Natural killer cell treated with Interleukin-12 subunit alpha and Interleukin-12 subunit beta and Interleukin-15 and Interleukin-18, amount 100 ng/mL, for 72 hours (primary cell): ENCODE data around the gene GULP1. TPM values are rescaled to one million over a fixed set of nuclear protein-coding genes. Genes with fewer than 3 reads are reported as not detected.
"Not testable (repeated sequence)": the region's sequence is repeated elsewhere in the genome, so short reads cannot be mapped to it uniquely, and the experiment has no call there.

Experiments
- ATAC-seq, 2 donors: fragments of 150-1000 bp; cut with Tn5 transposase in 1 of 2; sonication (Bioruptor Pico), chemical (Tn5 transposase) in 1 of 2; 2 replicates each; pipeline ENCODE4 v1.10.0; 2021
- DNase-seq: peaks from one replicate; pipeline ENCODE4 v3.0.0; 2022; ENCODE audit warnings: low spot score
- H3K27ac Mint-ChIP-seq, 2 donors: 1 replicate in 1 of 2; 2 replicates in 1 of 2; pipeline ENCODE4 v1.8.0; 2022; ENCODE audit warnings: mixed read lengths in 2 of 2, mild to moderate bottlenecking in 1 of 2, moderate library complexity in 1 of 2
- H3K27me3 Mint-ChIP-seq, 2 donors: 1 replicate in 1 of 2; 2 replicates in 1 of 2; pipeline ENCODE4 v1.8.0; 2022; ENCODE audit warnings: mixed read lengths in 2 of 2
- H3K36me3 Mint-ChIP-seq: one replicate; pipeline ENCODE4 v1.8.0; 2022; ENCODE audit warnings: mixed read lengths
- H3K4me1 Mint-ChIP-seq, 2 donors: 1 replicate in 1 of 2; 2 replicates in 1 of 2; pipeline ENCODE4 v1.8.0; 2022; ENCODE audit warnings: low read depth in 2 of 2, mixed read lengths in 2 of 2, mild to moderate bottlenecking in 1 of 2
- H3K4me3 Mint-ChIP-seq: one replicate; pipeline ENCODE4 v1.8.0; 2022; ENCODE audit warnings: mixed read lengths
- H3K9me3 Mint-ChIP-seq: 2 replicates; pipeline ENCODE4 v1.8.0; 2022; ENCODE audit warnings: mixed read lengths
- total RNA-seq, 2 donors: library from RNA; stranded (reverse); gene quantifications; one replicate each; pipeline ENCODE4 v1.2.3, GENCODE V29; 2022

Gene GULP1
- total RNA-seq, 2 donors from 2014 or later = not detected

GRCh38 chr2:188524519-188525113, 232.9 kb downstream of the GULP1 start:
- no peaks in the 10 kb centered on the region for H3K36me3 Mint-ChIP-seq
- ATAC-seq = no peak
- H3K9me3 Mint-ChIP-seq = no peaks in the 10 kb centered on the region
- H3K4me3 Mint-ChIP-seq = no peak overlapping the region
- H3K27me3 Mint-ChIP-seq = no peaks in the 10 kb centered on the region
- no peak overlapping the region for H3K27ac Mint-ChIP-seq
- H3K4me1 Mint-ChIP-seq = no peaks in the 10 kb centered on the region
- DNase-seq = no peak

GRCh38 chr2:188526701-188527100, 235.0 kb downstream of the GULP1 start:
- H3K36me3 Mint-ChIP-seq = no peaks in the 10 kb centered on the region
- DNase-seq (no peak), ATAC-seq (no peak)
- H3K27me3 Mint-ChIP-seq = no peaks in the 10 kb centered on the region
- H3K4me3 Mint-ChIP-seq = no peak overlapping the region
- no peak overlapping the region for H3K27ac Mint-ChIP-seq
- no peaks in the 10 kb centered on the region for H3K9me3 Mint-ChIP-seq
- H3K4me1 Mint-ChIP-seq = no peaks in the 10 kb centered on the region

- DNase-seq = no peak
- H3K36me3 Mint-ChIP-seq = no peaks in the 10 kb centered on the region
- no peaks in the 10 kb centered on the region for H3K4me1 Mint-ChIP-seq
- no peaks in the 10 kb centered on the region for H3K27me3 Mint-ChIP-seq
- H3K4me3 Mint-ChIP-seq = no peak overlapping the region
- ATAC-seq = no peak
- H3K27ac Mint-ChIP-seq = no peak overlapping the region
- no peaks in the 10 kb centered on the region for H3K9me3 Mint-ChIP-seq
Observed at GRCh38 chr2:188527141-188527540, 235.5 kb downstream of the GULP1 start.

- Mint-ChIP-seq H3K27me3 (no peaks in the 10 kb centered on the region), H3K4me3 (no peak overlapping the region), H3K36me3 (no peaks in the 10 kb centered on the region), H3K4me1 (no peaks in the 10 kb centered on the region), H3K9me3 (no peaks in the 10 kb centered on the region), H3K27ac (no peak overlapping the region)
- DNase-seq = no peak
- no peak for ATAC-seq
Observed at GRCh38 chr2:188527581-188527993, 235.9 kb downstream of the GULP1 start.

- DNase-seq = no peak
- no peak overlapping the region for H3K4me3 Mint-ChIP-seq
- no peaks in the 10 kb centered on the region for H3K36me3 Mint-ChIP-seq
- no peak overlapping the region for H3K27ac Mint-ChIP-seq
- H3K27me3 Mint-ChIP-seq = no peaks in the 10 kb centered on the region
- no peaks in the 10 kb centered on the region for H3K9me3 Mint-ChIP-seq
- H3K4me1 Mint-ChIP-seq = no peaks in the 10 kb centered on the region
- ATAC-seq = no peak
Observed at GRCh38 chr2:188529710-188530109, 238.0 kb downstream of the GULP1 start.

GRCh38 chr2:188534875-188535274, 243.2 kb downstream of the GULP1 start:
- H3K4me3 Mint-ChIP-seq = no peak overlapping the region
- H3K27ac Mint-ChIP-seq = no peak overlapping the region
- no peak for ATAC-seq
- no peaks in the 10 kb centered on the region for H3K4me1 Mint-ChIP-seq
- peaks cover 5% of the 10 kb centered on the region for H3K9me3 Mint-ChIP-seq
- DNase-seq = no peak
- no peaks in the 10 kb centered on the region for H3K36me3 Mint-ChIP-seq
- no peaks in the 10 kb centered on the region for H3K27me3 Mint-ChIP-seq

- Mint-ChIP-seq H3K27me3 (no peaks in the 10 kb centered on the region), H3K9me3 (peaks cover 9% of the 10 kb centered on the region), H3K4me1 (no peaks in the 10 kb centered on the region), H3K4me3 (no peak overlapping the region), H3K36me3 (peaks cover 5% of the 10 kb centered on the region), H3K27ac (no peak overlapping the region)
- DNase-seq = no peak
- ATAC-seq = no peak
Observed at GRCh38 chr2:188551671-188552070, 260.0 kb downstream of the GULP1 start.

GRCh38 chr2:188557081-188557480, 265.4 kb downstream of the GULP1 start:
- Mint-ChIP-seq H3K27ac (no peak overlapping the region), H3K4me3 (no peak overlapping the region), H3K9me3 (peaks cover 17% of the 10 kb centered on the region)

GRCh38 chr2:188559455-188559854, 267.8 kb downstream of the GULP1 start:
- DNase-seq, ATAC-seq, H3K27me3 Mint-ChIP-seq, H3K4me1 Mint-ChIP-seq, H3K4me3 Mint-ChIP-seq, H3K27ac Mint-ChIP-seq: not testable (repeated sequence)
- Mint-ChIP-seq H3K36me3 (peaks cover 25% of the 10 kb centered on the region), H3K9me3 (peaks cover 12% of the 10 kb centered on the region)

More at GRCh38 chr2:188557081-188557480, 265.4 kb downstream of the GULP1 start:
- Mint-ChIP-seq H3K27me3 (no peaks in the 10 kb centered on the region), H3K36me3 (peaks cover 25% of the 10 kb centered on the region), H3K4me1 (no peaks in the 10 kb centered on the region)
- no peak for ATAC-seq
- DNase-seq = no peak

- no peak overlapping the region for H3K4me3 Mint-ChIP-seq
- H3K4me1 Mint-ChIP-seq = no peaks in the 10 kb centered on the region
- ATAC-seq = no peak
- no peak overlapping the region for H3K27ac Mint-ChIP-seq
- H3K9me3 Mint-ChIP-seq = peaks cover 12% of the 10 kb centered on the region
- H3K27me3 Mint-ChIP-seq = no peaks in the 10 kb centered on the region
- H3K36me3 Mint-ChIP-seq = peaks cover 21% of the 10 kb centered on the region
- no peak for DNase-seq
Observed at GRCh38 chr2:188561473-188561979, 269.9 kb downstream of the GULP1 start.

GRCh38 chr2:188569431-188570165, 277.9 kb downstream of the GULP1 start:
- Mint-ChIP-seq H3K4me1 (no peaks in the 10 kb centered on the region), H3K36me3 (no peaks in the 10 kb centered on the region), H3K9me3 (peaks cover 7% of the 10 kb centered on the region), H3K27me3 (no peaks in the 10 kb centered on the region), H3K4me3 (no peak overlapping the region), H3K27ac (no peak overlapping the region)
- DNase-seq = no peak
- no peak for ATAC-seq

GRCh38 chr2:188570370-188570769, 278.7 kb downstream of the GULP1 start:
- no peak for DNase-seq
- Mint-ChIP-seq H3K27me3 (no peaks in the 10 kb centered on the region), H3K27ac (no peak overlapping the region), H3K4me3 (no peak overlapping the region), H3K9me3 (peaks cover 10% of the 10 kb centered on the region), H3K4me1 (no peaks in the 10 kb centered on the region), H3K36me3 (no peaks in the 10 kb centered on the region)
- ATAC-seq = no peak

- no peak for ATAC-seq
- no peak overlapping the region for H3K27ac Mint-ChIP-seq
- DNase-seq = no peak
- peaks cover 12% of the 10 kb centered on the region for H3K9me3 Mint-ChIP-seq
- H3K36me3 Mint-ChIP-seq = no peaks in the 10 kb centered on the region
- no peaks in the 10 kb centered on the region for H3K27me3 Mint-ChIP-seq
- H3K4me3 Mint-ChIP-seq = no peak overlapping the region
- no peaks in the 10 kb centered on the region for H3K4me1 Mint-ChIP-seq
Observed at GRCh38 chr2:188571543-188572303, 280.0 kb downstream of the GULP1 start.

GRCh38 chr2:188572592-188572991, 280.9 kb downstream of the GULP1 start:
- Mint-ChIP-seq H3K27ac (no peak overlapping the region), H3K36me3 (no peaks in the 10 kb centered on the region), H3K4me1 (no peaks in the 10 kb centered on the region), H3K9me3 (peaks cover 12% of the 10 kb centered on the region), H3K4me3 (no peak overlapping the region), H3K27me3 (no peaks in the 10 kb centered on the region)
- no peak for ATAC-seq
- no peak for DNase-seq
